HFFc6 (cell line): ENCODE measurements around the gene MAP3K5. TPM values are rescaled to one million over a fixed set of nuclear protein-coding genes. Genes with fewer than 3 reads are reported as not detected.
"Not testable (repeated sequence)": the region's sequence is repeated elsewhere in the genome, so short reads cannot be mapped to it uniquely, and the experiment has no call there.

Source experiments
- DNase-seq: peaks from one replicate; pipeline ENCODE4 v3.0.0-alpha.2; 2018
- H3K27ac Mint-ChIP-seq: 2 replicates; pipeline ENCODE4 v1.8.0; 2020; ENCODE audit warnings: mild to moderate bottlenecking, mixed read lengths
- H3K27me3 Mint-ChIP-seq: 2 replicates; pipeline ENCODE4 v1.8.0; 2021; ENCODE audit warnings: mild to moderate bottlenecking, moderate library complexity, mixed read lengths; ENCODE audit not compliant: insufficient read depth
- H3K36me3 Mint-ChIP-seq: 2 replicates; pipeline ENCODE4 v1.8.0; 2021; ENCODE audit warnings: low read depth, mixed read lengths
- H3K4me1 Mint-ChIP-seq: 2 replicates; pipeline ENCODE4 v1.8.0; 2020; ENCODE audit warnings: low read depth, mixed read lengths
- H3K4me3 Mint-ChIP-seq: 2 replicates; pipeline ENCODE4 v1.8.0; 2020; ENCODE audit warnings: mild to moderate bottlenecking, moderate library complexity, mixed read lengths
- H3K9me3 Mint-ChIP-seq: 2 replicates; pipeline ENCODE4 v1.8.0; 2020; ENCODE audit warnings: mild to moderate bottlenecking, mixed read lengths
- CTCF ChIP-seq: fragments of 200-600 bp; sonication (generic); IDR thresholded peaks from 2 replicates; pipeline ENCODE4 v1.5.0; 2021; ENCODE audit warnings: antibody characterized with exemption, mild to moderate bottlenecking
- total RNA-seq, 6 experiments: library from RNA; stranded (reverse); fragmentation: NEBNext Ultra II Directional; extraction: Animal tissue kit (Norgen Biotek cat#: 25700); gene quantifications; 2 replicates in 1 of 6; 3 replicates in 5 of 6; pipeline ENCODE4 v1.2.3, GENCODE V29; 2021

MAP3K5 gene
- total RNA-seq, 6 experiments from 2014 or later, result 11.9 to 22.2 (median 19.1) TPM

DNA sequence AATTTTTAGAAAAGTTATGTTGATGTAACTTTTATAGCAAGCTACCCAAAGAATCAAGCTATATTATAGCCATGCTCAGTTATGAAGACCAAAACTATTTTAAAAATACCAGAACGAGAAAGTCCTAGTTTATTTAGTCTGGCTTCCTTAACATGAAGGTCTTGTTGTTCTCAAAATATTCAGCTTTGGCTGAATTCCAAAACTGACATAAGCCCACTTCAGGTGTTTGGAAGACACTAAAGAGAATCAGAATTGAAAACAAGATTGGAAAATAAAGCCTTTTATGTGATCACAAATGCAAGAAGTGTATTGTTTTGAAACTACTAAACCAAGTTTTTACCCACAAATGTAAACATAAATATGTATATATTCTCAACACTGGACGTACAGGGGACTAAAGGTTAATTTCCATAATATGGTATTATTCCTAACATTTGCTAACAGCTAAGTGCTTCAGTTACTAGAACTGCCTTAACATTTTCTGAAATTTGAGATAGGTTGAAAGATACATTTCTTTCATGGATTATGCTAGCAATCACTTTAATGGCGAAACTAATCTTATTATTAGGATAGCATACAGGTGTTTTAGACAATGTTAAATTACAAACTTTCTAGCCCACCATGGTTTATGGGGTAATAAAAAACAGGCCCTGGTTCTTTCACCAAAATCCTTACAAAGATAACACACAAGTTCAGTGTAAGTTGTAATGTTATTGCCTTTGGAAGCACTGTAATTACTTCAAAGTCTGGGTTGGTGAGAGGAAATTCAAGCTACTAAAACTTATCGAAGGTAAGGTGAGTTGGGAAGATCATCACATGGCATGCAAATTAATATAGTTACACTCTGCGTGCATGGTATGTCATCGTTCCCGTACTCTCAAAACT, 1.6 kb downstream of the MAP3K5 start:
- Mint-ChIP-seq H3K27me3 (peaks cover 3% of the 10 kb centered on the region; the same call in 1 of the 2 replicates), H3K27ac (peak overlapping the region; percentile 84), H3K36me3 (peaks cover 4% of the 10 kb centered on the region; the same call in 1 of the 2 replicates), H3K4me3 (peak overlapping the region; percentile 96), H3K4me1 (peaks cover 48% of the 10 kb centered on the region), H3K9me3 (no peaks in the 10 kb centered on the region)
- no peak for DNase-seq
- TF ChIP-seq CTCF, result no peak

GRCh38 chr6:136789440-136789839, 2.8 kb downstream of the MAP3K5 start:
- Mint-ChIP-seq H3K36me3 (peaks cover 14% of the 10 kb centered on the region), H3K4me1 (peaks cover 60% of the 10 kb centered on the region), H3K27ac (peak overlapping the region; percentile 80), H3K4me3 (peak overlapping the region; percentile 96)
- H3K27me3 Mint-ChIP-seq, H3K9me3 Mint-ChIP-seq, DNase-seq: not testable (repeated sequence)

DNA sequence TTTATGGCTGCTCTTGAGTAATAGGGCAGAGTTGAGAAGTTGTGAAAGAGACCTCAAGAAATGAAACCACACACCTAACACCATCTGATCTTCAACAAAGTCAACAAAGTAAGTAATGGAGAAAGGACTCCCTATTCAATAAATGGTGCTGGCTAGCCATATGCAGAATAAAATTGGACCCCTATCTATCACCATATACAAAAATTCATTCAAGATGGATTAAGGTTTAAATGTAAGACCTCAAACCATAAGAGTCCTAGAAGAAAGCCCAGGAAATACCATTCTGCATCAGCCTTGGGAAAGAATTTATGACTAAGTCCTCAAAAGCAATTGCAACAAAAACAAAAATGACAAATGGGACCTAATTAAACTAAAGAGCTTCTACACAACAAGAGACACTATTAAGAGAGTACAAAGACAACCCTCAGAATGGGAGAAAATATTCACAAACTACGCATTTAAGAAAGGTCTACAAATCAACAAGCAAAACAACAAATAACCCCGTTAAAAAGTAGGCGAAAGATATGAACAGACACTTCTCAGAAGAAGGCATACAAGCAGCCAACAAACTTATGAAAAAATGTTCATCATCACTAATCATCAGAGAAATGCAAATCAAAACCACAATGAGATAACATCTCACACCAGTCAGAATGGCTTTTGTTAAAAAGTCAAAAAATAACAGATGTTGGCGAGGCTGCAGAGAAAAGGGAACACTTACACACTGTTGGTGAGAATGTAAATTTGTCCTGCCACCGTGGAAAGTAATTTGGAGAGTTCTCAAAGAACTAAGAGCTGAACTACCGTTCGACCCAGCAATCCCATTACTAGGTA, 4.0 kb downstream of the MAP3K5 start:
- Mint-ChIP-seq H3K36me3 (peaks cover 21% of the 10 kb centered on the region), H3K4me3 (peak overlapping the region; percentile 79), H3K27ac (peak overlapping the region; percentile 80), H3K27me3 (peaks cover 3% of the 10 kb centered on the region; the same call in 1 of the 2 replicates), H3K4me1 (peaks cover 67% of the 10 kb centered on the region), H3K9me3 (no peaks in the 10 kb centered on the region)
- peak; percentile 82 for DNase-seq
- TF ChIP-seq CTCF, result no peak

DNA sequence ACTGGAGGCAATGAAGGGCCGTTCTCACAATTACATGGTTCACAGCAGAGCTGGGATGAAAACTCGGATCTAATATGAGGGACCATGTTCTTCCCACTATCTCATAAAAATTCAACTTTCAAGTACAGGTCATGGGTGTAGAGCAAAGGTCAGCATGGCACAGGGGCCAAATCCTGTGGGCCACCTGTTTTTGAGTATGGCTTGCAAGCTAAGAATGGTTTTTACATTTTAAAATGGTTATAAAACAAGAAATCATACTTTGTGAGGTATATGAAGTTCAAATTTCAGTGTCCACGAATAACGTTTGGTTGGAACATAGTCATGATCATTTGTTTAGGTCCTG, 4.6 kb downstream of the MAP3K5 start:
- peaks cover 21% of the 10 kb centered on the region for H3K36me3 Mint-ChIP-seq
- H3K27me3 Mint-ChIP-seq, result peaks cover 3% of the 10 kb centered on the region; the same call in 1 of the 2 replicates
- H3K4me3 Mint-ChIP-seq, result peak overlapping the region; percentile 79
- H3K4me1 Mint-ChIP-seq, result peaks cover 69% of the 10 kb centered on the region
- no peaks in the 10 kb centered on the region for H3K9me3 Mint-ChIP-seq
- peak overlapping the region; percentile 80 for H3K27ac Mint-ChIP-seq
- no peak for DNase-seq
- no peak for TF ChIP-seq CTCF

- Mint-ChIP-seq H3K4me3 (no peak overlapping the region), H3K4me1 (peaks cover 79% of the 10 kb centered on the region), H3K9me3 (no peaks in the 10 kb centered on the region), H3K27me3 (peaks cover 3% of the 10 kb centered on the region; the same call in 1 of the 2 replicates), H3K27ac (peak overlapping the region; percentile 80; the same call in 1 of the 2 replicates), H3K36me3 (peaks cover 21% of the 10 kb centered on the region)
- no peak for TF ChIP-seq CTCF
- no peak for DNase-seq
These were observed 5.6 kb downstream of the MAP3K5 start for GRCh38 chr6:136786658-136787057.
